ENCODE results near the gene WDR64. TPM values are rescaled to one million over a fixed set of nuclear protein-coding genes. Genes with fewer than 3 reads are reported as not detected.

The WDR64 gene
- total and polyA plus RNA-seq, 2 of the 13 experiments (the other 11 are each of a cell fraction or from before 2014, with no cell fraction given): not detected

GRCh38 chr1:241640149-241640866, 11.8 kb upstream of the WDR64 start, which contains the start of the genes CHML and OPN3 (continued):
- no peak for TF ChIP-seq ZHX2 (IDR thresholded peaks at IDR 0.05; ENCODE audit: low read depth)
- TF ChIP-seq ZHX2 (CRISPR knock-in tag; IDR thresholded peaks at IDR 0.05; ENCODE audit: borderline replicate concordance): 0 out of 2 replicates have a peak, but pooled peaks have one; percentile 61
- peak; percentile 95 for TF ChIP-seq ZNF281 (CRISPR knock-in tag; IDR thresholded peaks at IDR 0.05; ENCODE audit: borderline replicate concordance)
- TF ChIP-seq HDAC2 (CRISPR knock-in tag; IDR thresholded peaks at IDR 0.05): no peak
- peak; percentile 43; the same call in 1 of the 2 replicates for TF ChIP-seq DRAP1 (CRISPR knock-in tag; IDR thresholded peaks at IDR 0.05)
- TF ChIP-seq ZNF7 (CRISPR knock-in tag; IDR thresholded peaks at IDR 0.05): no peak
- TF ChIP-seq IKZF4 (CRISPR knock-in tag; IDR thresholded peaks at IDR 0.05; ENCODE audit: borderline replicate concordance, low read depth, not compliant biosample characterization): no peak
- no peak for TF ChIP-seq SIX1 (CRISPR knock-in tag; IDR thresholded peaks at IDR 0.05; ENCODE audit: borderline replicate concordance)
- TF ChIP-seq NFRKB (IDR thresholded peaks at IDR 0.05): no peak
- TF ChIP-seq RBFOX2 (IDR thresholded peaks at IDR 0.05; ENCODE audit: low read depth, low read length): peak; percentile 80
- no peak for TF ChIP-seq KDM6A (CRISPR knock-in tag; IDR thresholded peaks at IDR 0.05; ENCODE audit: low read depth)
- no peak for TF ChIP-seq THYN1 (CRISPR knock-in tag; IDR thresholded peaks at IDR 0.05; ENCODE audit: borderline replicate concordance, low read depth)
- TF ChIP-seq TSC22D2 (CRISPR knock-in tag; IDR thresholded peaks at IDR 0.05; ENCODE audit: borderline replicate concordance): no peak
- peak; percentile 5; the same call in 1 of the 2 replicates for TF ChIP-seq RARA (CRISPR knock-in tag; IDR thresholded peaks at IDR 0.05)
- TF ChIP-seq SKI (IDR thresholded peaks at IDR 0.05; ENCODE audit: partially characterized antibody): no peak
